Inferior parietal cortex (tissue), 1 donor: ENCODE measurements around the gene KIF5A.

Experiments used
- DNase-seq: peaks from one replicate; pipeline ENCODE4 v3.0.0-alpha.2; 2016; ENCODE audit errors: extremely low spot score

The KIF5A gene

DNA sequence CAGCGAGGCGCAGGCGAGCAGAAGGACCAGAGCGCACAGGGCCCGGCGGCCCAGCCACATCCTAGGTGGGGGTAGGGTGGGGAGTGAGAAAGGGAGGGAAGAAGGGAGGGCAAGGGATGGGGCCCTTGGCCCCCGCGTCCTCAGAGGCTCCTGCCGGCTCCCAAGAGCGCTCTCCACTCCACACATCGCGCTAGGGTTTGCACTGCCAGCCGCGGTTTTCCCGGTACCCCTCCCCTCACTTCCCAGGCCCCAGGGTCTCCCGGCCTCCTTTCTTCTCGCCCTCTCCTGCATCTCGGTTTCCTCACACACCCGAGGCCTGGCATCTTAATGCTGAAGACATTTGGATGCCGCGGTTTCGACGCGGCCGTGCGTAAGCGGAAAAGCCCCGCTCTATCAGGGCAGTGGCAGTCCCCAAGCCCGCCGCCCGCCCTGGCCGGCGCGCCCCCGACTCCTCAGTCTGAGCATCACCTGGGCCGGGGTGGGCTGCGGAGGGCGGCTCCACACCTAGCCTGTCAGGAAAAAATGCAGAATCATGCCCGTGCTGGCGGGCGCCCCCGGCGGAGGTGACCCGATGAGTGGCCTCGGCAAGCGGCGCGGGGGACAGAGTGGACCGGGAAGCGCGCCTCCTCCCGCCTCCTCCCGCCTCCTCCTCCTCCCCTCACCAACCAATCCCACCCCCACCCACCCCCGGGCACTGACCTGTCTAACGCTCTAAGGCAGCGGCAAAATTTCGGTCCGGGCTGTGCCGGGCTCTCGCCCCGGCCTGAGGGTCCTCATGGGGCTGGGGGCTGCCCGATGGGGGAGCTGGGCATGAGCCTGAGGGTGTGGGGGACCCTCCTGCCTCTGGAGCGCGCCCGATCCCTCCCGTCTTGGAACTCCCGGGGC is 82.5 kb downstream of the KIF5A start:
- no peak for DNase-seq

DNA sequence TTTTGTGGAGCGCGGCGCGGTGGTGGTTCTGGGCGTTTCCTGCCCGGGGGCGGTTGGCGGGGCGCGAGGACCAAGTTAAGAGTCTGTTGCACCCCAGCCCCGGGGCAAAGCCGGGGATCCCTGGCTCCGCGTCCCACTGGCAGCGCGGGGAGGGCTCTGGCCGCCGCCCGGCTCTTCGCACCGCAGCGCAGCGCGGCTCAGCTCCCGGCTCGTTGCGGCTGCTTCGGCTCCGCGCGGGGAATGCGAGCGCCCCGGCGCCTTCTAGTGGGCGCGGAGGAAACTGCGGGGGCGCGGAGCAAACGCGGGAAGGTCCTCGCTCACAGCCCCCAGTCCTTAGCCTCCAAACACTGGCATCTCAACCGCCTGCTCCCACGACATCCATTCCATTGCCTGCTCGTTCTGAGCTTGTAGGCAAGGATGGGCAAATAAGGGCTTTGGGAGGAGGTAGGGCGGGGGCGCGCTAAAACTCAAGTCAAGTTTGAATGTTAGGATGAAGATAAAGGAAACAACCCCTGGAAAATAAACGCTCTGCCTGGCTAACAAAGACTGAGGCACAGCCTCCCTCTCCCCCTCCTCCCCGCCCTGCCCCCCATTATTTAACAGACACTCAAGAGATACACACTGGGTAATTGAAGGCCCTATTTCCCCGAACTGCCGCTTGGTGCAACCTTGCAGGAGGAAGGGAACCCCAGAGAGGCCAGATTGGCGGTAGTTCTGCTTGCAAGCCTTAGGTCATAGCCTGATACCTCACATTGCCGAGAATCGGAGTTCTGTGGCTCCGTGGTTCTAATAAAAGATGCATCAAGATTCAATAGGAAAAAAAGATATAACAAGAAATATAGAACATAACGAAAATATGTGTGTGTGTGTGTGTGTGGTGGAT is 83.4 kb downstream of the KIF5A start, which contains the start of gene B4GALNT1:
TSS of gene B4GALNT1 (minus strand) at position 244 of the 883 bp plus-strand sequence. CDS start 1,069 bp downstream, outside the sequence.
- DNase-seq = peak; percentile 70
